Neural progenitor cell (in vitro differentiated cells): ENCODE measurements around the gene ZDHHC14. TPM values are rescaled to one million over a fixed set of nuclear protein-coding genes. Genes with fewer than 3 reads are reported as not detected.

Experiments used
- DNase-seq: peaks from one replicate; pipeline ENCODE4 v3.0.0-alpha.2; 2016; ENCODE audit warnings: low spot score
- H2AFZ ChIP-seq: fragments of 200-600 bp; sonication (generic); replicated peaks from 2 replicates; pipeline ENCODE4 v1.6.1; 2016; ENCODE audit warnings: antibody characterized with exemption
- H3F3A ChIP-seq: fragments of 200-600 bp; sonication (generic); 2 replicates; pipeline ENCODE4 v1.6.1; 2016; ENCODE audit warnings: antibody characterized with exemption, low read depth
- H3K27ac ChIP-seq: fragments of 200-600 bp; sonication (generic); 2 replicates; pipeline ENCODE4 v1.5.1; 2016; ENCODE audit warnings: mild to moderate bottlenecking
- H3K27me3 ChIP-seq: fragments of 200-600 bp; sonication (generic); 2 replicates; pipeline ENCODE4 v1.6.1; 2016; ENCODE audit warnings: mild to moderate bottlenecking, moderate library complexity
- H3K36me3 ChIP-seq: fragments of 200-600 bp; sonication (generic); 2 replicates; pipeline ENCODE4 v1.5.1; 2016
- H3K4me1 ChIP-seq: fragments of 200-600 bp; sonication (generic); 2 replicates; pipeline ENCODE4 v1.6.1; 2016; ENCODE audit warnings: mixed run types
- H3K4me2 ChIP-seq: fragments of 200-600 bp; sonication (generic); 2 replicates; pipeline ENCODE4 v1.6.1; 2016
- H3K4me3 ChIP-seq: fragments of 200-600 bp; sonication (generic); 2 replicates; pipeline ENCODE4 v1.5.1; 2016
- H3K79me2 ChIP-seq: fragments of 200-600 bp; sonication (generic); 2 replicates; pipeline ENCODE4 v1.6.1; 2016; ENCODE audit warnings: low read depth
- H3K9ac ChIP-seq: fragments of 200-600 bp; sonication (generic); 2 replicates; pipeline ENCODE4 v1.6.1; 2016
- H3K9me3 ChIP-seq: fragments of 200-600 bp; sonication (generic); 2 replicates; pipeline ENCODE4 v1.5.1; 2016; ENCODE audit warnings: low read depth
- H4K20me1 ChIP-seq: fragments of 200-600 bp; sonication (generic); 2 replicates; pipeline ENCODE4 v1.6.1; 2016; ENCODE audit warnings: low read depth
- H3K27ac Mint-ChIP-seq: 3 replicates; pipeline ENCODE4 v1.8.0; 2021; ENCODE audit warnings: mixed read lengths
- H3K27me3 Mint-ChIP-seq: 2 replicates; pipeline ENCODE4 v1.8.0; 2022; ENCODE audit warnings: low read depth, mild to moderate bottlenecking, inconsistent platforms, moderate library complexity, mixed read lengths; ENCODE audit not compliant: insufficient read depth
- H3K36me3 Mint-ChIP-seq: 3 replicates; pipeline ENCODE4 v1.8.0; 2021; ENCODE audit warnings: mixed read lengths
- H3K4me1 Mint-ChIP-seq: 3 replicates; pipeline ENCODE4 v1.8.0; 2021; ENCODE audit warnings: mixed read lengths
- H3K4me3 Mint-ChIP-seq: 3 replicates; pipeline ENCODE4 v1.8.0; 2021; ENCODE audit warnings: mild to moderate bottlenecking, moderate library complexity, mixed read lengths
- H3K9me3 Mint-ChIP-seq: 3 replicates; pipeline ENCODE4 v1.8.0; 2020; ENCODE audit warnings: mixed read lengths
- EZH2 ChIP-seq: fragments of 200-600 bp; sonication (generic); IDR thresholded peaks from 2 replicates; pipeline ENCODE4 v1.6.1; 2017; ENCODE audit warnings: antibody characterized with exemption, mild to moderate bottlenecking, moderate library complexity
- EZH2phosphoT487 ChIP-seq: fragments of 200-600 bp; sonication (generic); IDR thresholded peaks from 2 replicates; pipeline ENCODE4 v1.6.1; 2017; ENCODE audit warnings: antibody characterized with exemption
- total RNA-seq: library from RNA; depleted of rRNA; stranded (reverse); fragments of >200 nt; gene quantifications from 2 replicates; pipeline ENCODE4 v1.2.3, GENCODE V29; 2015; ENCODE audit warnings: low replicate concordance
- TF ChIP-seq, protein P1 (sequence below): fragments of 200-600 bp; sonication (generic); IDR thresholded peaks from 2 replicates; pipeline ENCODE4 v1.5.1; 2017; ENCODE audit warnings: antibody characterized with exemption, mild to moderate bottlenecking

ZDHHC14 gene
- total RNA-seq, 1 donor from 2014 or later, result 14.5 TPM

DNA sequence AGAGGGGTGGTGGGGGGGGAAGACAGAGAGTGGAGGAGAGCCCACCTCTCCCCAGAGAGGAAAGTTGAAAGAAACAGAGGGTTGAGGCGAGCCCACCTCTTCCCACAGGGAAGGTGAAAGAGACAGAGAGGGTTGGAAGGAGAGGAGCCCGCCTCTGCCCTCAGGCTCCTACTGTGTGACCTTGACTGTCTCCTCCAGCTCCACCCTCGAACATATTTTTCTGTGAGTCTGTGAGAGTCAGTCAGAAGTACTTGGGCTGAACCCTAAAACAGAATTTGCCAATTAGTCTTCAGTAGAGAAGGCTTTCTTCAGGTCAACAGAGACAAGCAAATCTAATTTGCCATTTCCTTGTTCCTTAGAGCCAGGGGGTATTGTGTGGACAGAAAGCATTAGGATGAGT is 288.3 kb downstream of the ZDHHC14 start:
- Histone ChIP-seq H3K27ac (no peak overlapping the region), H3K9me3 (no peaks in the 10 kb centered on the region), H3K4me2 (no peak overlapping the region), H3K79me2 (no peaks in the 10 kb centered on the region), H4K20me1 (no peaks in the 10 kb centered on the region), H3K27me3 (no peaks in the 10 kb centered on the region), H2AFZ (no peak overlapping the region), H3K4me1 (peaks cover 17% of the 10 kb centered on the region), H3K36me3 (no peaks in the 10 kb centered on the region), H3K4me3 (no peak overlapping the region), H3F3A (peaks cover 13% of the 10 kb centered on the region), H3K9ac (no peak overlapping the region)
- no peak for DNase-seq
- TF ChIP-seq, protein P1, sequence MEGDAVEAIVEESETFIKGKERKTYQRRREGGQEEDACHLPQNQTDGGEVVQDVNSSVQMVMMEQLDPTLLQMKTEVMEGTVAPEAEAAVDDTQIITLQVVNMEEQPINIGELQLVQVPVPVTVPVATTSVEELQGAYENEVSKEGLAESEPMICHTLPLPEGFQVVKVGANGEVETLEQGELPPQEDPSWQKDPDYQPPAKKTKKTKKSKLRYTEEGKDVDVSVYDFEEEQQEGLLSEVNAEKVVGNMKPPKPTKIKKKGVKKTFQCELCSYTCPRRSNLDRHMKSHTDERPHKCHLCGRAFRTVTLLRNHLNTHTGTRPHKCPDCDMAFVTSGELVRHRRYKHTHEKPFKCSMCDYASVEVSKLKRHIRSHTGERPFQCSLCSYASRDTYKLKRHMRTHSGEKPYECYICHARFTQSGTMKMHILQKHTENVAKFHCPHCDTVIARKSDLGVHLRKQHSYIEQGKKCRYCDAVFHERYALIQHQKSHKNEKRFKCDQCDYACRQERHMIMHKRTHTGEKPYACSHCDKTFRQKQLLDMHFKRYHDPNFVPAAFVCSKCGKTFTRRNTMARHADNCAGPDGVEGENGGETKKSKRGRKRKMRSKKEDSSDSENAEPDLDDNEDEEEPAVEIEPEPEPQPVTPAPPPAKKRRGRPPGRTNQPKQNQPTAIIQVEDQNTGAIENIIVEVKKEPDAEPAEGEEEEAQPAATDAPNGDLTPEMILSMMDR, result no peak
- TF ChIP-seq EZH2, result no peak
- TF ChIP-seq EZH2phosphoT487, result no peak
- peaks cover 17% of the 10 kb centered on the region for H3K4me1 Mint-ChIP-seq
- no peak overlapping the region for H3K4me3 Mint-ChIP-seq
- H3K36me3 Mint-ChIP-seq, result peaks cover 7% of the 10 kb centered on the region
- no peak overlapping the region for H3K27ac Mint-ChIP-seq
- no peaks in the 10 kb centered on the region for H3K9me3 Mint-ChIP-seq
- peaks cover 4% of the 10 kb centered on the region for H3K27me3 Mint-ChIP-seq

DNA sequence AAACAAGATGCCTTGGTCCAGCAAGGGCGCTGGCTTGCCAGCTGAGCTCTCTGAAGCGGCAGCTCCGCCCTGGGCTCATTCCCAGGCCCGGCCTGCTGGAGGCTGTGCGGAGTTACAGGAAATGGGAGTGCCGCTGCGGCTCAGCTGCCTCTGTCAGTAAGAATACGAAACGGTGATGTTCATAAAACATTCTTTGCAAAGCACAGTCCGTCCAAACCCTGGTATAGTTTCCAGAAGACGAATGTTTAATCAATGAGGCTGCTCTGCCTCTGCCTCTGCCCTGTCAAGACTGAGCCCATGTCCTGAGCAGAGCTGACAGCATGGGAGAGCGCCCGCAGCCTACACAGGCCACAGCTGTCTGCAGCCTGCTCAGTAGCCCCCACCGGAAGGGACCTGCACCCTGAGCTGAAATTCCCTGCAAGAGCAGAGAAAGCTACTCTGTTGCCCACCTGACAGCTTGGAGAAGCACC is 288.8 kb downstream of the ZDHHC14 start:
- Mint-ChIP-seq H3K36me3 (peaks cover 7% of the 10 kb centered on the region), H3K4me1 (peaks cover 17% of the 10 kb centered on the region), H3K27ac (no peak overlapping the region), H3K9me3 (no peaks in the 10 kb centered on the region), H3K27me3 (peaks cover 4% of the 10 kb centered on the region), H3K4me3 (no peak overlapping the region)
- Histone ChIP-seq H3K36me3 (no peaks in the 10 kb centered on the region), H3K27ac (no peak overlapping the region), H3K79me2 (no peaks in the 10 kb centered on the region), H3K4me2 (peak overlapping the region; percentile 8), H3K4me1 (peaks cover 17% of the 10 kb centered on the region), H3F3A (peaks cover 13% of the 10 kb centered on the region), H4K20me1 (no peaks in the 10 kb centered on the region), H3K4me3 (no peak overlapping the region), H3K9me3 (no peaks in the 10 kb centered on the region), H2AFZ (no peak overlapping the region), H3K27me3 (no peaks in the 10 kb centered on the region), H3K9ac (no peak overlapping the region)
- TF ChIP-seq, protein P1, result peak; percentile 24
- no peak for TF ChIP-seq EZH2
- DNase-seq, result peak; percentile 78

DNA sequence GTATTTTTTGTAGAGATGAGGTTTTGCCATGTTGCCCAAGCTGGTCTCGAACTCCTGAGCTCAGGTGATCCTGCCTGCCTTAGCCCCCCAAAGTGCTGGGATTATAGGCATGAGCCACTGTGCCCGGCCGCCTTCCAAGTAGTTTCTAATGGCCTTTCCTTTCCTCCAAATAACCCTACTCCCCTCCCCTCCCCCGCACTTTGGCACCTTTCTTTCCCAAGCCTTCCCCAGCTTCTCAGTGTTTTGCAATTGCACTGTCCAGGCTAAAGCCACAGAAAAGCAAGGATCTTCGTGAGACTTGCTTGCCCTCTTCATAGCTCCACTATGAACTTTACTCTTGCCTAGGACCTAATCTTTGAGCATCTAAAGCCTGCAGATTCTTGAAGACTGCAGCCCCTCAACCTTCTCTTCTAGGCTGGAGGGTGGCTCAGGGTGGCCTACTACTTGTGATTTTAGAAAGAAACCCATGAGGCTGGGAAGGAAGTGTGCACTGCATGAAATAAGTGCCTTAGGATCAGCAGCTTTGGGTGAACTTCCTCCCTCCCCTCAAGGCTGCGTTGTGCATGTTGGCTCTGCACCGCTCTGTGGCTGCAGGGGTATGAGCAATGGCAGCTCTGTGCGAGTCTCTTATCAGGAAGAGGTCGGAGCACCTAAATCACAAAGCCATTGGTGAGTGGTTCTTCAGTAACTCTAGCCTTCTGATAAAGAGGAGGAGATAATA is 289.6 kb downstream of the ZDHHC14 start:
- TF ChIP-seq, protein P1, result no peak
- TF ChIP-seq EZH2 (no peak), EZH2phosphoT487 (no peak)
- Histone ChIP-seq H3K4me3 (no peak overlapping the region), H4K20me1 (no peaks in the 10 kb centered on the region), H3K4me2 (no peak overlapping the region), H3K4me1 (peaks cover 17% of the 10 kb centered on the region), H3K79me2 (no peaks in the 10 kb centered on the region), H3K27me3 (no peaks in the 10 kb centered on the region), H3K9ac (no peak overlapping the region), H2AFZ (no peak overlapping the region), H3K9me3 (no peaks in the 10 kb centered on the region), H3K36me3 (no peaks in the 10 kb centered on the region), H3K27ac (no peak overlapping the region), H3F3A (peaks cover 13% of the 10 kb centered on the region)
- DNase-seq, result no peak
- H3K27me3 Mint-ChIP-seq, result peaks cover 8% of the 10 kb centered on the region
- H3K9me3 Mint-ChIP-seq, result no peaks in the 10 kb centered on the region
- peak overlapping the region; percentile 42 for H3K27ac Mint-ChIP-seq
- no peak overlapping the region for H3K4me3 Mint-ChIP-seq
- peaks cover 7% of the 10 kb centered on the region for H3K36me3 Mint-ChIP-seq
- peaks cover 17% of the 10 kb centered on the region for H3K4me1 Mint-ChIP-seq
